Measurements from ENCODE around the gene LRP1B.

LRP1B gene

GRCh38 chr2:142131010-142131669 is at the start of gene LRP1B:
Gene LRP1B, minus strand, starts transcription at chr2:142131016. Its CDS starts 287 bp downstream, at chr2:142130729.
- H3K4me3 ChIP-seq (replicated peaks; ENCODE audit: low read depth, low read length): peak within 1 kb of the TSS; percentile 41
- DNase-seq (ENCODE audit: extremely low read depth, low read depth): no peak
- TF ChIP-seq CTCF (IDR thresholded peaks at IDR 0.05; ENCODE audit: low read depth, low read length, missing control alignments): no peak

GRCh38 chr2:142179686-142180085 is 48.9 kb upstream of the LRP1B start:
- DNase-seq (ENCODE audit: extremely low read depth, low read depth): no peak
- no peak overlapping the region for H3K4me3 ChIP-seq (replicated peaks; ENCODE audit: low read depth, low read length)
- TF ChIP-seq CTCF (IDR thresholded peaks at IDR 0.05; ENCODE audit: low read depth, low read length, missing control alignments): no peak

- no peak for DNase-seq (ENCODE audit: extremely low read depth, low read depth)
- no peak for TF ChIP-seq CTCF (IDR thresholded peaks at IDR 0.05; ENCODE audit: low read depth, low read length, missing control alignments)
- no peak overlapping the region for H3K4me3 ChIP-seq (replicated peaks; ENCODE audit: low read depth, low read length)
Observed at GRCh38 chr2:142178604-142179003, 47.8 kb upstream of the LRP1B start.

GRCh38 chr2:142176941-142177340 is 46.1 kb upstream of the LRP1B start:
- no peak for TF ChIP-seq CTCF (IDR thresholded peaks at IDR 0.05; ENCODE audit: low read depth, low read length, missing control alignments)
- no peak overlapping the region for H3K4me3 ChIP-seq (replicated peaks; ENCODE audit: low read depth, low read length)
- no peak for DNase-seq (ENCODE audit: extremely low read depth, low read depth)

GRCh38 chr2:142175813-142176338 is 45.1 kb upstream of the LRP1B start:
- no peak for TF ChIP-seq CTCF (IDR thresholded peaks at IDR 0.05; ENCODE audit: low read depth, low read length, missing control alignments)

GRCh38 chr2:142174176-142174575 is 43.4 kb upstream of the LRP1B start:
- H3K4me3 ChIP-seq (replicated peaks; ENCODE audit: low read depth, low read length): no peak overlapping the region
- no peak for DNase-seq (ENCODE audit: extremely low read depth, low read depth)
- no peak for TF ChIP-seq CTCF (IDR thresholded peaks at IDR 0.05; ENCODE audit: low read depth, low read length, missing control alignments)

More at GRCh38 chr2:142175813-142176338, 45.1 kb upstream of the LRP1B start:
- no peak overlapping the region for H3K4me3 ChIP-seq (replicated peaks; ENCODE audit: low read depth, low read length)
- DNase-seq (ENCODE audit: extremely low read depth, low read depth): no peak
